Neural progenitor cell (in vitro differentiated cells): Measurements from ENCODE around the gene BIRC6. TPM values are rescaled to one million over a fixed set of nuclear protein-coding genes. Genes with fewer than 3 reads are reported as not detected.
"Not testable (repeated sequence)": the region's sequence is repeated elsewhere in the genome, so short reads cannot be mapped to it uniquely, and the experiment has no call there.

Source experiments
- DNase-seq: peaks from one replicate; pipeline ENCODE4 v3.0.0-alpha.2; 2016; ENCODE audit warnings: low spot score
- H2AFZ ChIP-seq: fragments of 200-600 bp; sonication (generic); replicated peaks from 2 replicates; pipeline ENCODE4 v1.6.1; 2016; ENCODE audit warnings: antibody characterized with exemption
- H3F3A ChIP-seq: fragments of 200-600 bp; sonication (generic); 2 replicates; pipeline ENCODE4 v1.6.1; 2016; ENCODE audit warnings: antibody characterized with exemption, low read depth
- H3K27ac ChIP-seq: fragments of 200-600 bp; sonication (generic); 2 replicates; pipeline ENCODE4 v1.5.1; 2016; ENCODE audit warnings: mild to moderate bottlenecking
- H3K27me3 ChIP-seq: fragments of 200-600 bp; sonication (generic); 2 replicates; pipeline ENCODE4 v1.6.1; 2016; ENCODE audit warnings: mild to moderate bottlenecking, moderate library complexity
- H3K36me3 ChIP-seq: fragments of 200-600 bp; sonication (generic); 2 replicates; pipeline ENCODE4 v1.5.1; 2016
- H3K4me1 ChIP-seq: fragments of 200-600 bp; sonication (generic); 2 replicates; pipeline ENCODE4 v1.6.1; 2016; ENCODE audit warnings: mixed run types
- H3K4me2 ChIP-seq: fragments of 200-600 bp; sonication (generic); 2 replicates; pipeline ENCODE4 v1.6.1; 2016
- H3K4me3 ChIP-seq: fragments of 200-600 bp; sonication (generic); 2 replicates; pipeline ENCODE4 v1.5.1; 2016
- H3K79me2 ChIP-seq: fragments of 200-600 bp; sonication (generic); 2 replicates; pipeline ENCODE4 v1.6.1; 2016; ENCODE audit warnings: low read depth
- H3K9ac ChIP-seq: fragments of 200-600 bp; sonication (generic); 2 replicates; pipeline ENCODE4 v1.6.1; 2016
- H3K9me3 ChIP-seq: fragments of 200-600 bp; sonication (generic); 2 replicates; pipeline ENCODE4 v1.5.1; 2016; ENCODE audit warnings: low read depth
- H4K20me1 ChIP-seq: fragments of 200-600 bp; sonication (generic); 2 replicates; pipeline ENCODE4 v1.6.1; 2016; ENCODE audit warnings: low read depth
- H3K27ac Mint-ChIP-seq: 3 replicates; pipeline ENCODE4 v1.8.0; 2021; ENCODE audit warnings: mixed read lengths
- H3K27me3 Mint-ChIP-seq: 2 replicates; pipeline ENCODE4 v1.8.0; 2022; ENCODE audit warnings: low read depth, mild to moderate bottlenecking, inconsistent platforms, moderate library complexity, mixed read lengths; ENCODE audit not compliant: insufficient read depth
- H3K36me3 Mint-ChIP-seq: 3 replicates; pipeline ENCODE4 v1.8.0; 2021; ENCODE audit warnings: mixed read lengths
- H3K4me1 Mint-ChIP-seq: 3 replicates; pipeline ENCODE4 v1.8.0; 2021; ENCODE audit warnings: mixed read lengths
- H3K4me3 Mint-ChIP-seq: 3 replicates; pipeline ENCODE4 v1.8.0; 2021; ENCODE audit warnings: mild to moderate bottlenecking, moderate library complexity, mixed read lengths
- H3K9me3 Mint-ChIP-seq: 3 replicates; pipeline ENCODE4 v1.8.0; 2020; ENCODE audit warnings: mixed read lengths
- EZH2 ChIP-seq: fragments of 200-600 bp; sonication (generic); IDR thresholded peaks from 2 replicates; pipeline ENCODE4 v1.6.1; 2017; ENCODE audit warnings: antibody characterized with exemption, mild to moderate bottlenecking, moderate library complexity
- EZH2phosphoT487 ChIP-seq: fragments of 200-600 bp; sonication (generic); IDR thresholded peaks from 2 replicates; pipeline ENCODE4 v1.6.1; 2017; ENCODE audit warnings: antibody characterized with exemption
- total RNA-seq: library from RNA; depleted of rRNA; stranded (reverse); fragments of >200 nt; gene quantifications from 2 replicates; pipeline ENCODE4 v1.2.3, GENCODE V29; 2015; ENCODE audit warnings: low replicate concordance
- TF ChIP-seq, protein P1 (sequence below): fragments of 200-600 bp; sonication (generic); IDR thresholded peaks from 2 replicates; pipeline ENCODE4 v1.5.1; 2017; ENCODE audit warnings: antibody characterized with exemption, mild to moderate bottlenecking

BIRC6 gene
- total RNA-seq, 1 donor from 2014 or later, result 105 TPM

DNA sequence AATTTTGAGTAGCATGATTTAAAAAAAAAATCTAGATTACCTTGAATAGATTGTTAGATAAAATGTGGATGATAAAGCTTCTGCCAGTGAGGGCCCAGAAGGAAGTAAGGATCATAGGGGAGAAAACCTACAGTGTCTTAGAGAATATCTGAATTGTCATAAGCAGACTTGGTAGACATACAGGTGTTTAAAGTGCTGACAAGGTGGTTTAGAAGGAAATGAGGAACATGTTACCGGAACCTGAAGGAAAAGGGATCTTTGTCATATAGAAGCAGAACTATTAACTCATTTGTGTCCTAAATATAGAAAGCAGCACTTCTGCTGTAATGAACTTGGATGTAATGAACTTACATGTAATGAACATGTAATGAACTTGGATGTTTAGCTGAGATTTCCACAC, 176.1 kb downstream of the BIRC6 start:
- Histone ChIP-seq H3K27me3 (no peaks in the 10 kb centered on the region), H3K4me2 (no peak overlapping the region), H2AFZ (no peak overlapping the region), H4K20me1 (no peaks in the 10 kb centered on the region), H3K4me1 (no peaks in the 10 kb centered on the region), H3K4me3 (no peak overlapping the region), H3K9ac (no peak overlapping the region), H3K9me3 (no peaks in the 10 kb centered on the region), H3K27ac (no peak overlapping the region), H3K79me2 (no peaks in the 10 kb centered on the region), H3K36me3 (no peaks in the 10 kb centered on the region), H3F3A (no peaks in the 10 kb centered on the region)
- Mint-ChIP-seq H3K4me3 (no peak overlapping the region), H3K36me3 (peaks cover 41% of the 10 kb centered on the region), H3K4me1 (no peaks in the 10 kb centered on the region), H3K27ac (no peak overlapping the region), H3K9me3 (peaks cover 6% of the 10 kb centered on the region), H3K27me3 (peaks cover 4% of the 10 kb centered on the region)
- no peak for DNase-seq
- no peak for TF ChIP-seq EZH2phosphoT487
- TF ChIP-seq, protein P1, sequence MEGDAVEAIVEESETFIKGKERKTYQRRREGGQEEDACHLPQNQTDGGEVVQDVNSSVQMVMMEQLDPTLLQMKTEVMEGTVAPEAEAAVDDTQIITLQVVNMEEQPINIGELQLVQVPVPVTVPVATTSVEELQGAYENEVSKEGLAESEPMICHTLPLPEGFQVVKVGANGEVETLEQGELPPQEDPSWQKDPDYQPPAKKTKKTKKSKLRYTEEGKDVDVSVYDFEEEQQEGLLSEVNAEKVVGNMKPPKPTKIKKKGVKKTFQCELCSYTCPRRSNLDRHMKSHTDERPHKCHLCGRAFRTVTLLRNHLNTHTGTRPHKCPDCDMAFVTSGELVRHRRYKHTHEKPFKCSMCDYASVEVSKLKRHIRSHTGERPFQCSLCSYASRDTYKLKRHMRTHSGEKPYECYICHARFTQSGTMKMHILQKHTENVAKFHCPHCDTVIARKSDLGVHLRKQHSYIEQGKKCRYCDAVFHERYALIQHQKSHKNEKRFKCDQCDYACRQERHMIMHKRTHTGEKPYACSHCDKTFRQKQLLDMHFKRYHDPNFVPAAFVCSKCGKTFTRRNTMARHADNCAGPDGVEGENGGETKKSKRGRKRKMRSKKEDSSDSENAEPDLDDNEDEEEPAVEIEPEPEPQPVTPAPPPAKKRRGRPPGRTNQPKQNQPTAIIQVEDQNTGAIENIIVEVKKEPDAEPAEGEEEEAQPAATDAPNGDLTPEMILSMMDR, result no peak
- no peak for TF ChIP-seq EZH2

DNA sequence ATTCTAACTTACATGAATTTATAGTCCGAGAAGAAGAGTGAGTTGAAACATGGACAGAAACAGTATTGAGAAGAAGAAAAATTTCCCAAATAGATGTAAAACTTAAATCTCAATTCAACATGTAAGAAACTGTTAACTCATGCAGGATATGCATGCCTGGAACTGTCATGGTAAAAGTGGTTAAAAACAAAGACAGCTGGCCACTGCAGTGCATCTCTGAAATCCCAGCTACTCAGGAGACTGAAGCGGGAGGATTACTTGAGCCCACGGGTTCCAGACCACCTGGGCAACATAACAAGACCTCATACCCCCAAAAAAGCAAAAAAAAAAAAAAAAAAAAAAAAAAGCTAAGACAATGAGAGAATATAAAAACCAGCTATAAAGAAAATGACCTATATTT, 178.0 kb downstream of the BIRC6 start:
- peaks cover 4% of the 10 kb centered on the region for H3K27me3 Mint-ChIP-seq
- H3K36me3 Mint-ChIP-seq, result peaks cover 41% of the 10 kb centered on the region
- no peak overlapping the region for H3K4me3 Mint-ChIP-seq
- no peaks in the 10 kb centered on the region for H3K27me3 ChIP-seq
- no peaks in the 10 kb centered on the region for H4K20me1 ChIP-seq
- TF ChIP-seq, protein P1, result no peak
- TF ChIP-seq EZH2, result no peak
- TF ChIP-seq EZH2phosphoT487, result no peak
- no peak overlapping the region for H3K27ac Mint-ChIP-seq
- no peaks in the 10 kb centered on the region for H3K9me3 ChIP-seq
- no peak overlapping the region for H3K4me3 ChIP-seq
- H3K9ac ChIP-seq, result no peak overlapping the region
- no peaks in the 10 kb centered on the region for H3K4me1 ChIP-seq
- no peak for DNase-seq
- H3K4me2 ChIP-seq, result no peak overlapping the region
- no peaks in the 10 kb centered on the region for H3K4me1 Mint-ChIP-seq
- H3K79me2 ChIP-seq, result no peaks in the 10 kb centered on the region
- H3K36me3 ChIP-seq, result no peaks in the 10 kb centered on the region
- peaks cover 6% of the 10 kb centered on the region for H3K9me3 Mint-ChIP-seq
- no peaks in the 10 kb centered on the region for H3F3A ChIP-seq
- H2AFZ ChIP-seq, result no peak overlapping the region
- H3K27ac ChIP-seq, result no peak overlapping the region

DNA sequence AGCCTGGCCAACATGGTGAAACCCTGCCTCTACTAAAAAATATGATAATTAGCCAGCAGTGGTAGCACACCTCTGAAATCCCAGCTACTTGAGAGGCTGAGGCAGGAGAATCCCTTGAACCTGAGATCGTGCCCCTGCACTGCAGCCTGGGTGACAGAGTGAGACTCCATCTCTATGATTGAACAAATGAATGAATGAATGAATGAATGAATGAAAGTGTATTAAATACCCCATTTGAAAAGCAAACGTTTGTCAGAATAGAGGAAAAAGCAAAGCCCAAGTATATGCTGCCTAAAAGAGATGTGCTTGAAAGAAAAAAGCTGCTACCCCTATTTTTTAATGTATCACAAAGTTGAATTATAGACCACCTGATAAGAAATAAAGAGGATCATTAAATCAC, 181.9 kb downstream of the BIRC6 start:
- no peak for TF ChIP-seq EZH2
- no peak for DNase-seq
- H4K20me1 ChIP-seq, result no peaks in the 10 kb centered on the region
- H3K4me3 Mint-ChIP-seq, result no peak overlapping the region
- no peaks in the 10 kb centered on the region for H3K36me3 ChIP-seq
- H3K9ac ChIP-seq, result no peak overlapping the region
- no peak overlapping the region for H3K27ac ChIP-seq
- H2AFZ ChIP-seq, result no peak overlapping the region
- H3K27me3 Mint-ChIP-seq, result peaks cover 4% of the 10 kb centered on the region
- H3K36me3 Mint-ChIP-seq, result peaks cover 24% of the 10 kb centered on the region
- H3K79me2 ChIP-seq, result no peaks in the 10 kb centered on the region
- peaks cover 6% of the 10 kb centered on the region for H3K9me3 Mint-ChIP-seq
- H3K4me3 ChIP-seq, result no peak overlapping the region
- no peaks in the 10 kb centered on the region for H3K4me1 ChIP-seq
- no peaks in the 10 kb centered on the region for H3F3A ChIP-seq
- no peaks in the 10 kb centered on the region for H3K27me3 ChIP-seq
- no peak overlapping the region for H3K27ac Mint-ChIP-seq
- H3K9me3 ChIP-seq, result no peaks in the 10 kb centered on the region
- H3K4me1 Mint-ChIP-seq, result no peaks in the 10 kb centered on the region
- H3K4me2 ChIP-seq, result no peak overlapping the region

DNA sequence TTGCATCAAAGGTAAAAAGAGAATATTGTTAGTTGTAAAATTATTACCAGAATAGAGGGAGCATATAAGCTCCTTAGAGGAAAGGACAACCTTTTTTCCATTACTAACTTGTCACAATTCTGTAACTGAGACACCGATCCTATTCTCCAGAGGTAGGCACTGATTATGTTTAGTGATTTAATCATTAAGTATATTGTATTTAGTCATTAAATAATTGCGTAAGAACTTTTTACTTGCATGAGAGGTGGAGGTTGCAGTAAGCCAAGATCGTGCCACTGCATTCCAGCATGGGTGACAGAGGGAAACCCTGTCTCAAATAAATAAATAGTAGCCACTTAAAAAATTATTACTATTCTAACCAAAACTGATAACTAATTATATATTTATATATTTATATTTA, 195.7 kb downstream of the BIRC6 start:
- H3K27ac Mint-ChIP-seq, H3K36me3 Mint-ChIP-seq, H3F3A ChIP-seq, H3K36me3 ChIP-seq, H4K20me1 ChIP-seq, H3K9me3 ChIP-seq, H3K4me2 ChIP-seq, H3K27me3 ChIP-seq, H3K27me3 Mint-ChIP-seq, H3K4me3 Mint-ChIP-seq, H3K4me3 ChIP-seq, H3K9ac ChIP-seq, H2AFZ ChIP-seq, DNase-seq, H3K4me1 ChIP-seq, H3K4me1 Mint-ChIP-seq, H3K79me2 ChIP-seq, H3K9me3 Mint-ChIP-seq, H3K27ac ChIP-seq: not testable (repeated sequence)
